ENCODE results near the gene EZH2. TPM values are rescaled to one million over a fixed set of nuclear protein-coding genes. Genes with fewer than 3 reads are reported as not detected.

The EZH2 gene
- 100 to 1,000 TPM; 117 to 126 TPM for total RNA-seq

DNA sequence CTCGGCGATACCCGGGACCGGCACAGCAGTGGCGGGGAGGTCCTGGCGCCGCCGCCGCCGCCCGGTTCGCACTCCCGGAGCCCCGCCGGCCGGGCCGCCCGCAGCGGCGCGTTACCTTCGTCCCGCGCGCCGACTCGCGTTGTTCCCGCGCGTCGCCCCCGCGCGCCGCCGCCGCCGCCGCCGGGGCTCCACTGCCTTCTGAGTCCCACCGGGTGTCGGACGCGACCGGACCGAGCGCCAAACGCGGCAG, at the start of gene EZH2:
EZH2 (minus strand) TSS at position 243 of the 250 bp plus-strand sequence. CDS start 36,993 bp downstream, outside the sequence.
- intact Hi-C loops (cut with DNase I, micrococcal nuclease): loop anchor here (1.0 to 10.0 kb wide), 14 partner anchors 29 to 991 kb away; partner anchors contain the start of genes ATP6V0E2 (in 1 of the 2), PDIA4 (in 1 of the 2), ZNF398 (in 1 of the 2) and ZNF425 (in 1 of the 2)
- CTCF ChIA-PET: interaction anchor here (1.8 to 2.0 kb wide), 2 partner anchors 31 to 58 kb away, joined by 5 to 17 read pairs; no protein-coding TSS in a partner anchor
- no peaks in the 10 kb centered on the region for H3K27me3 Mint-ChIP-seq
- H3K4me1 Mint-ChIP-seq: peaks cover 34% of the 10 kb centered on the region
- POLR2A ChIA-PET: interaction anchor here (0.6 to 3.9 kb wide), 4 partner anchors 28 to 186 kb away, joined by 3 to 40 read pairs (median 4); partner anchors contain the start of gene CUL1
- H3K27ac Mint-ChIP-seq: peak within 1 kb of the TSS; percentile 99
- H3K36me3 Mint-ChIP-seq (ENCODE audit: low read depth): peaks cover 29% of the 10 kb centered on the region
- DNase-seq (no peak), ATAC-seq (no peak)
- H3K9me3 Mint-ChIP-seq (ENCODE audit: low read depth): peaks cover 1% of the 10 kb centered on the region
- peak within 1 kb of the TSS; percentile 95 for H3K4me3 Mint-ChIP-seq

DNA sequence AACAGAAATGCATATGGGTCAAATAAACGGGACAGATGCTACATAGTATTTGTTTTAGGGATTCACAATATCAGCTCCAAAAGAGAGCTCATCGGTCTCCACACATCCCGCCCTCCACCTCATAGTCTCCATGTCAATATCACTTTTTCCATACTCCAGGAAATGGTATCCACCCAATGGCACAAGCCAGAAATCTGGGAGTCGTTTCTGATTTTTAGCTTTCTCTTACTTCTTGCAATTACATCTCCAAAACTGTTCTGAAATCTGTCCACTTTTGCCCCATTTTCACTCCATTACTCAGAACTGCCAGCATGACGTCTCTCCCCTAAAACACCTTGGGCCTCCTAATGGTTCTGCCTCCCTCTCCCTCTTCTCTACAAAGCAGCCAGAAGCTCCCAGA, 47.4 kb upstream of the EZH2 start:
- ATAC-seq (no peak), DNase-seq (no peak)
- Mint-ChIP-seq H3K27me3 (no peaks in the 10 kb centered on the region), H3K9me3 (ENCODE audit: low read depth) (no peaks in the 10 kb centered on the region), H3K4me1 (peaks cover 23% of the 10 kb centered on the region), H3K27ac (no peak overlapping the region), H3K4me3 (no peak overlapping the region), H3K36me3 (ENCODE audit: low read depth) (peaks cover 18% of the 10 kb centered on the region)
- ChIA-PET POLR2A (interaction anchor here (0.5 to 1.0 kb wide), 2 partner anchors 17 to 19 kb away, joined by 3 to 6 read pairs; no protein-coding TSS in a partner anchor), CTCF (interaction anchor here (0.6 to 2.0 kb wide), 4 partner anchors 10 to 75 kb away, joined by 3 to 6 read pairs (median 3); no protein-coding TSS in a partner anchor)
- intact Hi-C loops (cut with DNase I, micrococcal nuclease): no loop called here

DNA sequence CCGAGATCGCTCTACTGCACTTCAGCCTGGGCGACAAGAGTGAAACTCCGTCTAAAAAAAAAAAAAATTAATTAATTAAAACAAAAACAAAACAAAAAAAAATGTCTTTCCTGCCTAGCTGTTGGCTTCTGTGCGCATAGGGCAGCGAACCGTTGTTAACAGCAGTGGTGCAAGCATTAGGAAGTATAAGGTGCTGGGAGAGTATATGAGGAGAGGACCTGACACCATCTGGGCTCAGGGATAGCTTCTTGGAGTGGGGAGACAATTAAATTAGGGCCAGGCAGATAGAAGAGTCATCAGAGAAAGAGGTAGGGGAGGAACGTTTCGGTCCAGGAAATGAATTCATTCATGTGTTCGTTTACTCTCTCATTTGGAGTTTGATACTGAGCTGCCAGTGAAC, 46.2 kb upstream of the EZH2 start:
- intact Hi-C loops (cut with DNase I, micrococcal nuclease): no loop called here
- CTCF ChIA-PET: interaction anchor here (0.7 to 2.0 kb wide), 2 partner anchors 11 to 88 kb away, joined by 4 to 6 read pairs; no protein-coding TSS in a partner anchor
- Mint-ChIP-seq H3K27ac (peak overlapping the region; percentile 11), H3K4me3 (no peak overlapping the region), H3K4me1 (peaks cover 33% of the 10 kb centered on the region), H3K36me3 (ENCODE audit: low read depth) (peaks cover 18% of the 10 kb centered on the region), H3K27me3 (no peaks in the 10 kb centered on the region), H3K9me3 (ENCODE audit: low read depth) (no peaks in the 10 kb centered on the region)
- DNase-seq (no peak), ATAC-seq (no peak)
- POLR2A ChIA-PET: no interaction called here

DNA sequence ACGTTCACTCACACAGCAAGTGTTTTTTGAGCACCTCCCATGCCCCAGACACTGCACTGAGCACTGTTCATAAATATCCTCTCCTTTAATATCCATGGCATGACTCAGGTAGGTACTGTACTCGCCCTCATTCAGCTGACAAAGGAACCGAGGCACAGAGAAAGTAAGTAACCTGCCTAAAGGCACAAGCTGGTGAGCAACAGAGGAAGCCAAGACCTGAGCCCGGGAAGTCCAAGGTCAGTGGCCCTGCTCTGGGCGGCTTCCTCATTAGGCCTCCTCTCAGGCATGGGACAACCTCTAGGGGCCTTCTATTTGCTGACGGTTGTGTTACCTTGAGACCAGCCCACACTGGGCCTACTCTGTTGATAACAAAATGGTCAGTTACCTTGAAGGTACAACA, 45.1 kb upstream of the EZH2 start:
- Mint-ChIP-seq H3K4me3 (no peak overlapping the region), H3K4me1 (peaks cover 42% of the 10 kb centered on the region), H3K36me3 (ENCODE audit: low read depth) (peaks cover 23% of the 10 kb centered on the region), H3K9me3 (ENCODE audit: low read depth) (no peaks in the 10 kb centered on the region), H3K27ac (no peak overlapping the region), H3K27me3 (no peaks in the 10 kb centered on the region)
- ChIA-PET CTCF (no interaction called here), POLR2A (no interaction called here)
- ATAC-seq: no peak
- intact Hi-C loops (cut with DNase I, micrococcal nuclease): no loop called here
- no peak for DNase-seq

DNA sequence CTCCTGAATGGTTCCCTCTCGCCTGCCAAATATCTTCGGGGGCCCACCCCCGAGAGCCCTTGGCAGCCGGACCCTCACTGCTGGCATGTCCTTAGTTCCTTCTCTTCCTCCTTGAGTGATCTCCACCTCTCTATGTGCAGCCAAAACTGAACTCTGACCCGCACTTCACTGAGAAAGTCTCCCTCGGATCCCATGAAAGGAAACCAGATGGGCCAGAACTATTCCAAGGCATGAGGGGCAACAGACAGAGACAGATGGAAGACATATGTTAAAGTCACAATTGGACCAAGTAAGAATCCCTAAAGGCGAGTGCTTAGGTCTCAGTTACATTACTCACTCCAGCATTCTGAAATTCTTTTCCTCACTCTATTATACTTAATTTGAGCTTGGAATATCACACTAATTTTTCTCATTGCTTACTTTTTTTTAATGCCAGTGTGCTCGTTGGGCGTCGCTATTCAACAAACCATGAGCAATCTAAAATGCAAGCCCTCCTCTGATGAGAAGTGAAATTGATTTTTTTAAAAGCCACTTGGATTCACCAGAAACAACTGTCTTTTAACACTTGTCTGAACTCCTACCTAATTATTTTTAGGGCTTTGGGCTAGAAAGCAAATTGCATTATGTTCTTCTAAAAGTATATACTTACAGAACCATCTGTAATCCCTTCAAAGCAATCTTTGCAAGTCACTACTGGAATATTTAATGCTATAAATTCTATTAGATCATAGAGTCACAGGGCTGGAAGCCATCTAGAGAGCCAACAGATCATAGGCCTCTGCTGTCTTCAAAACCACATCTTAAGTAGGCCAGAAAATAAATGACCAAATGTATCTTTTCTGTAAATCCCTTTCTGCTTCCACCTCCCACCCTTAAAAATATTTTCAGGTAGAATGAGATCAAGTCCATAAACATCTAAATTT, 43.3 kb upstream of the EZH2 start:
- ChIA-PET CTCF (interaction anchor here (1.2 to 2.1 kb wide), 2 partner anchors 12 to 36 kb away, joined by 3 to 7 read pairs; no protein-coding TSS in a partner anchor), POLR2A (no interaction called here)
- H3K27me3 Mint-ChIP-seq: no peaks in the 10 kb centered on the region
- peak overlapping the region; percentile 91 for H3K27ac Mint-ChIP-seq
- H3K4me1 Mint-ChIP-seq: peaks cover 50% of the 10 kb centered on the region
- intact Hi-C loops (cut with DNase I, micrococcal nuclease): no loop called here
- H3K4me3 Mint-ChIP-seq: no peak overlapping the region
- DNase-seq: no peak
- ATAC-seq: peak; percentile 6
- no peaks in the 10 kb centered on the region for H3K9me3 Mint-ChIP-seq (ENCODE audit: low read depth)
- H3K36me3 Mint-ChIP-seq (ENCODE audit: low read depth): peaks cover 20% of the 10 kb centered on the region

DNA sequence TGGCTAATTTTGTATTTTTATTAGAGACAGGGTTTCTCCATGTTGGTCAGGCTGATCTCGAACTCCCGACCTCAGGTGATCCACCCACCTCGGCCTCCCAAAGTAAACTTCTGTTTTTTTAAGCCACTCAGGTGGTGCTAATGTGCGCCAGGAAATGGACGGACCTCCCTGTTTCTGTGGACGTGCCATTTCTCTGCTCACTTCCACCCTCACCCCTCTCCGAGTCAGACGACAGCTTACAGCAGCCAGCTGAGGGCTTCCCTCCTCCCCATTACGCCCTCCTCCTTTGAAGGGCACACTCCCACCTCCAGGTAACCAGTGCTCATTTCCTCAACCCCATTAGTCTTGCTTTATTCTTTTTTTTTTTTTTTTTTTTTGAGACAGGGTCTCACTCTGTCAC, 41.7 kb upstream of the EZH2 start:
- no peaks in the 10 kb centered on the region for H3K27me3 Mint-ChIP-seq
- ATAC-seq (no peak), DNase-seq (no peak)
- peak overlapping the region; percentile 91 for H3K27ac Mint-ChIP-seq
- ChIA-PET CTCF (interaction anchor here (0.8 to 1.0 kb wide), 2 partner anchors 11 to 16 kb away, joined by 3 read pairs; no protein-coding TSS in a partner anchor), POLR2A (no interaction called here)
- peaks cover 59% of the 10 kb centered on the region for H3K4me1 Mint-ChIP-seq
- H3K9me3 Mint-ChIP-seq (ENCODE audit: low read depth): no peaks in the 10 kb centered on the region
- peaks cover 20% of the 10 kb centered on the region for H3K36me3 Mint-ChIP-seq (ENCODE audit: low read depth)
- intact Hi-C loops (cut with DNase I, micrococcal nuclease): loop anchor here (1.0 kb wide), 2 partner anchors 12 to 13 kb away; no protein-coding TSS in a partner anchor
- no peak overlapping the region for H3K4me3 Mint-ChIP-seq

DNA sequence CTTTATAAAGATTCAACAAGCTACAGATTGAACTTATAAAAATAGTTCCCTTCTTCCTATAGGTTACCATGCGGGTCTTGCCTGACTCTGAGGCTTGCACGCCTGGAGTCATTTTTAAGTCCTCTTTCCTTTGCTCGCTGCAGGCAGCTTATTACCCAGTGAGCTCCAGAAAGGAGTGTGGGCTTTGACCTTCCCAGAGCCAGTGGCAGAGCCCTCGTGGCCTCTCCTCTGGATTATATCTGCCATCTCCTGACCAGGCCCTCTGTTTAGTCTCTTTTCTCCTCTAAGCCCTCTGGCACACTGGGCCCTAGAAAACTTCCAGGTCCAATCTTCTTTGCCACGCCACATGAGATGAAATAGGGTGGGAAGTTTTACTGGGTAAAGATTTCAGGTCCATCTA, 39.9 kb upstream of the EZH2 start:
- H3K27ac Mint-ChIP-seq: no peak overlapping the region
- intact Hi-C loops (cut with DNase I, micrococcal nuclease): no loop called here
- H3K36me3 Mint-ChIP-seq (ENCODE audit: low read depth): peaks cover 17% of the 10 kb centered on the region
- H3K9me3 Mint-ChIP-seq (ENCODE audit: low read depth): no peaks in the 10 kb centered on the region
- ChIA-PET POLR2A (no interaction called here), CTCF (interaction anchor here (0.6 to 1.8 kb wide), 3 partner anchors 10 to 267 kb away, joined by 3 to 12 read pairs (median 6); no protein-coding TSS in a partner anchor)
- no peak overlapping the region for H3K4me3 Mint-ChIP-seq
- no peaks in the 10 kb centered on the region for H3K27me3 Mint-ChIP-seq
- DNase-seq (no peak), ATAC-seq (no peak)
- peaks cover 61% of the 10 kb centered on the region for H3K4me1 Mint-ChIP-seq

DNA sequence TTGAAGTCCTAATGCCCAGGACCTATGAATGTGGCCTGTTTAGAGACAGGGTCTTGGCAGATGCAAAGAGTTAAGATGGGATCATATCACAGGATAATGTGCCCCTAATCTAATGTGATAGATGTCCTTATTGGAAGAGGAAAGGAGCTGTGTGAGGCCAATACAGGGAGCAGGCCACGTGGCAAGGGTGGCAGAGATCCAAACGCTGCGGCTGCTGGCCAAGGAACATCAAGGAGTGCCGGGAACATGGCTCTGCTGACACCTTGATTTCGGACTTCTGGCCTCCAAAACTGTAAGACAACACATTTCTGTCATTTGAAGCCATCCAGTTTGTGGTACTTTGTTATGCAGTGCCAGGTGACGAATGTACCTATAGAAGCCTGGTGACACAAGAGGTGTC, 37.7 kb upstream of the EZH2 start:
- intact Hi-C loops (cut with DNase I, micrococcal nuclease): no loop called here
- ChIA-PET POLR2A (no interaction called here), CTCF (interaction anchor here (0.8 to 3.5 kb wide), 3 partner anchors 11 to 65 kb away, joined by 3 to 10 read pairs (median 3); no protein-coding TSS in a partner anchor)
- DNase-seq: no peak
- ATAC-seq: no peak
- no peaks in the 10 kb centered on the region for H3K27me3 Mint-ChIP-seq
- peaks cover 52% of the 10 kb centered on the region for H3K4me1 Mint-ChIP-seq
- H3K4me3 Mint-ChIP-seq: no peak overlapping the region
- H3K36me3 Mint-ChIP-seq (ENCODE audit: low read depth): peaks cover 14% of the 10 kb centered on the region
- peak overlapping the region; percentile 14 for H3K27ac Mint-ChIP-seq
- no peaks in the 10 kb centered on the region for H3K9me3 Mint-ChIP-seq (ENCODE audit: low read depth)

DNA sequence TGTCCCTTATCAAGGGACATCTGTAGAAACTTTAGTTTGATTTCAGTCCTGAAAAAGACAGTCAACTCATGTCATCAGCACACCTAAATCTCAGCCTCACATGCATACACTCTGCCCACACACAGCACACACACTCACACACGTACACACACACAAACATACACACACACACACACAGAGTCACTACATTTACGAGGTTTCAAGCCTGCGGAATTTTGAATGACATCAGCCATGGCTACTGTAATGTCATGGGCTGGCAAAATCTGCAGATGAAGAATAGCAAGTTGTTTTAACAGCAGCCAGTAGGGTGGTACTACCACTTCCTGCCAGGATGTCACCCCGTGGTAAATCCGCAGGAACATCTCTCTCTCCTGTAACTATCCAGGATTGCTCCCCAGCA, 37.1 kb upstream of the EZH2 start:
- H3K4me1 Mint-ChIP-seq: peaks cover 52% of the 10 kb centered on the region
- peak overlapping the region; percentile 56 for H3K27ac Mint-ChIP-seq
- peak; percentile 16 for DNase-seq
- H3K27me3 Mint-ChIP-seq: no peaks in the 10 kb centered on the region
- CTCF ChIA-PET: interaction anchor here (3.5 kb wide), 1 partner anchor 65 kb away, joined by 10 read pairs; no protein-coding TSS in a partner anchor
- ATAC-seq: peak; percentile 60
- intact Hi-C loops (cut with DNase I, micrococcal nuclease): no loop called here
- H3K9me3 Mint-ChIP-seq (ENCODE audit: low read depth): no peaks in the 10 kb centered on the region
- H3K4me3 Mint-ChIP-seq: no peak overlapping the region
- peaks cover 14% of the 10 kb centered on the region for H3K36me3 Mint-ChIP-seq (ENCODE audit: low read depth)
- POLR2A ChIA-PET: no interaction called here

DNA sequence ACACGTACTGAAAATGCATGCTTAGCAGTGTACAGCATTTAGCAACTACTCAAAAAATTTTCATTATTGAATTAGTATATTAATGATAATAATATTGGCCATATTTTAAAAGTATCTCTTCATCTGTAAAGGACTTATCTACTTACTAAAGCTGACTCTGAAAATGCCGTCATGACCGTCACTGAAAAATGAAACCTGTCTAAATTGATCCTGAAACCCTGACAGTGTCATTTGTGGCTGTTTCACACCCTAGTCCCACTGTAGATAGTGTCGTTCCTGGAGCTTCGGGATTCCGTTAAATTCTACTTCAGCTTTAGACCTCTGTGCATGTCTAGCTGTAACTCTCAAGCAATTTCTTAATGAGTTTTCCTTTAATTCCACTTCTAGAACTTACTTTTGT, 35.8 kb upstream of the EZH2 start:
- H3K4me1 Mint-ChIP-seq: peaks cover 51% of the 10 kb centered on the region
- intact Hi-C loops (cut with DNase I, micrococcal nuclease): no loop called here
- no peak overlapping the region for H3K4me3 Mint-ChIP-seq

DNA sequence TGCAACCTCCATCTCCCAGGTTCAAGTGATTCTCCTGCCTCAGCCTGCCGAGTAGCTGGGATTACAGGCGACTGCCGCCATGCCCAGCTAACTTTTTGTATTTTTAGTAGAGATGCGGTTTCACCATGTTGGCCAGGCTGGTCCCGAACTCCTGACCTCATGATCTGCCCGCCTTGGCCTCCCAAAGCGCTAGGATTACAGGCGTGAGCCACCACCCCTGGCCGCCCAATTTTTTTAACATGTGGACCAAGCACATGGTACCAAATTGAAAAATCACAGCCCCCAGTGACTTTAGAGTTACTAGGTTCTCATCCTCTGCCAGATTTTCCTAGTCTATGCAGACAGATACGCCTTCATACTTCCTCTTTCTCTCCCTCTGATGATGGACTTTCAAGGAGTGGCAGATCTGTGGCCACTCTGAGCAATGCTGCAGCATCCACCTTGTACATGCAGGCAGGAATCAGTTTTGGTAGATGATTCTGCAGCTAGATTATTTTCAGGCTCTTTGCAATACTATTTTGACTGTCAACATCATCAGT, 34.0 kb upstream of the EZH2 start:
- POLR2A ChIA-PET: no interaction called here
- DNase-seq (no peak), ATAC-seq (no peak)
- Mint-ChIP-seq H3K27me3 (no peaks in the 10 kb centered on the region), H3K27ac (no peak overlapping the region), H3K4me1 (peaks cover 57% of the 10 kb centered on the region), H3K4me3 (no peak overlapping the region), H3K9me3 (ENCODE audit: low read depth) (no peaks in the 10 kb centered on the region), H3K36me3 (ENCODE audit: low read depth) (peaks cover 10% of the 10 kb centered on the region)
- intact Hi-C loops (cut with DNase I, micrococcal nuclease): no loop called here
- CTCF ChIA-PET: interaction anchor here (1.1 to 1.6 kb wide), 2 partner anchors 15 to 62 kb away, joined by 3 to 4 read pairs; no protein-coding TSS in a partner anchor

More for the DNA sequence above, 35.8 kb upstream of the EZH2 start:
- peaks cover 11% of the 10 kb centered on the region for H3K36me3 Mint-ChIP-seq (ENCODE audit: low read depth)
- DNase-seq: no peak
- H3K27me3 Mint-ChIP-seq: no peaks in the 10 kb centered on the region
- ChIA-PET POLR2A (interaction anchor here (0.6 to 1.3 kb wide), 2 partner anchors 21 to 1747 kb away, joined by 3 to 4 read pairs; no protein-coding TSS in a partner anchor), CTCF (interaction anchor here (1.1 to 3.5 kb wide), 4 partner anchors 13 to 63 kb away, joined by 4 to 10 read pairs (median 5); no protein-coding TSS in a partner anchor)
- no peak for ATAC-seq
- H3K27ac Mint-ChIP-seq: no peak overlapping the region
- no peaks in the 10 kb centered on the region for H3K9me3 Mint-ChIP-seq (ENCODE audit: low read depth)
